Upper lobe of right lung (tissue), 1 donor: ENCODE results near the gene GPR55. TPM values are rescaled to one million over a fixed set of nuclear protein-coding genes. Genes with fewer than 3 reads are reported as not detected.

ENCODE experiments used
- ATAC-seq: fragments of 200-7000 bp; cut with Tn5 transposase; one replicate; pipeline ENCODE4 v1.9.1; 2020; ENCODE audit warnings: mild to moderate bottlenecking, moderate library complexity
- DNase-seq: peaks from one replicate; pipeline ENCODE4 v3.0.0-alpha.2; 2020
- H3K27ac ChIP-seq: fragments of 200-600 bp; one replicate; pipeline ENCODE4 v1.8.0; 2022
- H3K27me3 ChIP-seq: fragments of 200-600 bp; one replicate; pipeline ENCODE4 v1.8.0; 2022; ENCODE audit warnings: mild to moderate bottlenecking
- H3K36me3 ChIP-seq: fragments of 200-600 bp; one replicate; pipeline ENCODE4 v1.8.0; 2022
- H3K4me1 ChIP-seq: fragments of 200-600 bp; one replicate; pipeline ENCODE4 v1.8.0; 2022
- H3K4me3 ChIP-seq: fragments of 200-600 bp; one replicate; pipeline ENCODE4 v1.8.0; 2022; ENCODE audit warnings: mild to moderate bottlenecking
- H3K9me3 ChIP-seq: fragments of 200-600 bp; one replicate; pipeline ENCODE4 v1.8.0; 2022
- intact Hi-C: fragments of 100-400 bp; cut with DNase I; formaldehyde crosslinking; loops from one replicate; pipeline ENCODE4 v1.11.0; 2022
- total RNA-seq: library from RNA; stranded (reverse); fragmentation: NEBNext Ultra II Directional; extraction: Animal tissue kit (Norgen Biotek cat#: 25700); gene quantifications from one replicate; pipeline ENCODE4 v1.2.1, GENCODE V29; 2021
- TF ChIP-seq, protein P1 (sequence below): fragments of 200-600 bp; IDR thresholded peaks from one replicate; pipeline ENCODE4 v1.8.0; 2022; ENCODE audit warnings: antibody characterized with exemption
- donor health status: DM: no; HTN: yes; CAD: no; lungs with severe emphysema.

Gene GPR55
- total RNA-seq, 1 donor from 2014 or later, result 1.2 TPM

DNA sequence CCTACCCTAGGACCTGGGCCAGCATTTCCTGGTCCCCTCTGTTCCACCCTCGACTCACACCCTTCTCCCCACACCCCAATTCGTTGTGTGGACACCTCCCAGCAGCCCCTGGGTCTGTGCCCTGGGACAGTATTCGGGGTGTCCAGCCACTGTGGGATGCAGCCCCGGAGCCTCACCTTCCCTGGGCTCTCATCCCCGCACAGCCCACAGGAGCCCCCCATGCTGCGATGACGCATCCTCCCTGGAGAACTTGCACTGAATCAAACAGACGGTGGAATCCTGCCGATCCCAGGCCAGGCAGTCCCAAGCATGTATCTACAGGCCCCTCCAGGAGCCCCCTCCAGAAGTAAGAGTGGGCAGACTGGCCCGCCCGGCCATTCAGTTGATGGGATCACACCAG is 50.6 kb downstream of the GPR55 start:
- Histone ChIP-seq H3K27ac (no peak overlapping the region), H3K9me3 (no peaks in the 10 kb centered on the region), H3K36me3 (no peaks in the 10 kb centered on the region), H3K4me1 (peaks cover 6% of the 10 kb centered on the region), H3K4me3 (no peak overlapping the region), H3K27me3 (no peaks in the 10 kb centered on the region)
- intact Hi-C loops, result no loop called here
- no peak for ATAC-seq
- TF ChIP-seq, protein P1, sequence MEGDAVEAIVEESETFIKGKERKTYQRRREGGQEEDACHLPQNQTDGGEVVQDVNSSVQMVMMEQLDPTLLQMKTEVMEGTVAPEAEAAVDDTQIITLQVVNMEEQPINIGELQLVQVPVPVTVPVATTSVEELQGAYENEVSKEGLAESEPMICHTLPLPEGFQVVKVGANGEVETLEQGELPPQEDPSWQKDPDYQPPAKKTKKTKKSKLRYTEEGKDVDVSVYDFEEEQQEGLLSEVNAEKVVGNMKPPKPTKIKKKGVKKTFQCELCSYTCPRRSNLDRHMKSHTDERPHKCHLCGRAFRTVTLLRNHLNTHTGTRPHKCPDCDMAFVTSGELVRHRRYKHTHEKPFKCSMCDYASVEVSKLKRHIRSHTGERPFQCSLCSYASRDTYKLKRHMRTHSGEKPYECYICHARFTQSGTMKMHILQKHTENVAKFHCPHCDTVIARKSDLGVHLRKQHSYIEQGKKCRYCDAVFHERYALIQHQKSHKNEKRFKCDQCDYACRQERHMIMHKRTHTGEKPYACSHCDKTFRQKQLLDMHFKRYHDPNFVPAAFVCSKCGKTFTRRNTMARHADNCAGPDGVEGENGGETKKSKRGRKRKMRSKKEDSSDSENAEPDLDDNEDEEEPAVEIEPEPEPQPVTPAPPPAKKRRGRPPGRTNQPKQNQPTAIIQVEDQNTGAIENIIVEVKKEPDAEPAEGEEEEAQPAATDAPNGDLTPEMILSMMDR, result no peak
- peak; percentile 52 for DNase-seq

DNA sequence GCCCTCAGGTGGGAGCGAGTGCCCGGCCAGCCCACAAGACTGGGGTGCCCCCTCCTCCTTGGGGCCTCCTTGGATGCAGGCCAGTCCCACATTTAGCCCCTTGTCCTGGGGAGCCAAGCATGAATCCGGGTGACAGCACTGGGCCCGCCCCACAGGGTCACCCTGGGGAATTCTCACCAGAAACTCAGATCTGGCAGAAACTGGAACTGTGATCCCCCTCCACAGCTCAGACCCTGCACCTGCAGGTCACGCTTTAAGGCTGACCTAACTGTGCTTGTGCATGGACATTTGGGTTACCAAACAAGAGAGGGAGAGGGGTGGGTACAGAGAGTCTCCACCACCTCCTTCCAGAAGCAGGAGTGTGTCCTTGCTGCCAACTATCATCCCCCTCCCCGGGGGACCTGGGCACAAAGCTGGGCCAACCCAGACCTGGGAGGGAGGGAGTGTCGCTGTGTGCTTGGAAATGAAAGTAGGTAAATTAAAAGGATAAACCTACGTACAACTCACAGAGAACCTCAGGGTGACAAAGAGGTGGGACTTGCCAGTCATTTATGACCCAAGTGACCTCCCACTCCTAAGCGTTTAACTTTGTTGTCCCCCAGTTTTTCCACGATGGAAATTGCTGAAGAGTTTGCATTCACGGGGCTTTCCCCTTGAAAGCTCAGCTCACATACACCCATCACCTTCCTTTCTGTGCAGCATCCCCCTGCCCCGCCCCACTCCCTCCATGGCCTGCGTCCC is 51.2 kb downstream of the GPR55 start:
- peaks cover 6% of the 10 kb centered on the region for H3K4me1 ChIP-seq
- H3K27me3 ChIP-seq, result no peaks in the 10 kb centered on the region
- TF ChIP-seq, protein P1, result no peak
- no peak overlapping the region for H3K4me3 ChIP-seq
- intact Hi-C loops, result no loop called here
- H3K36me3 ChIP-seq, result no peaks in the 10 kb centered on the region
- ATAC-seq, result no peak
- DNase-seq, result peak; percentile 58
- H3K27ac ChIP-seq, result no peak overlapping the region
- no peaks in the 10 kb centered on the region for H3K9me3 ChIP-seq

DNA sequence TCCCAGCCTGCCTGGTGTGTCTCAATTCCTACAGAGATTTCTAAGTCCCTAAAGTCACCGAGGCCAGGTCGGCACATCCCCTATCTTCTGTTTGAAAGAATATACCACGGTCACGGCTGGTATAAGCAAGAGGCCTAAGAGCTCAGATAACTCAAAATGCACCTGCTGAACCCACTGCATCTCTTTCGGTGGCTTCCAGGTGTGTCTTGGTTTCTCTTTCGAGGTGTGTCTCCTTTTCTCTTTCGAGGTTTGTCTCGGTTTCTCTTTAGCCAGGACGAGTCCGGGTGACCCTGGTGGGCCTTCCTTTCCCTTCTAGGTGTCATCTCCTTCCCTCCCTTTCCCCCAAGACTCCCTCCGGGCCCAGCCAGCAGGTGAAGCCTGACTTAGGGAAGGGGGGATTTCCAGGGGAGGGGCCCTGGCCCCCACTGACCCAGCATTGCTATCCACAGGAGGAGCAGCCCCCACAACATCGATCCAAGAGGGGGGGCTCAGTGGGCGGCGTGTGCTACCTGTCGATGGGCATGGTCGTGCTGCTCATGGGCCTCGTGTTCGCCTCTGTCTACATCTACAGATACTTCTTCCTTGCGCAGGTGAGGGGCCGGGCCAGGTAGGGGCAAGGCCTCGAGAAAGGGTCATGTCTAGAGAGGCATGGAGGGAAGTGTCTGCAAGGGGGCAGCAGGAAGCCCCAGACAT is 51.9 kb downstream of the GPR55 start:
- Histone ChIP-seq H3K4me3 (no peak overlapping the region), H3K27me3 (no peaks in the 10 kb centered on the region), H3K27ac (no peak overlapping the region), H3K36me3 (no peaks in the 10 kb centered on the region), H3K4me1 (peaks cover 6% of the 10 kb centered on the region), H3K9me3 (no peaks in the 10 kb centered on the region)
- intact Hi-C loops, result no loop called here
- peak; percentile 46 for DNase-seq
- TF ChIP-seq, protein P1, result no peak
- no peak for ATAC-seq

DNA sequence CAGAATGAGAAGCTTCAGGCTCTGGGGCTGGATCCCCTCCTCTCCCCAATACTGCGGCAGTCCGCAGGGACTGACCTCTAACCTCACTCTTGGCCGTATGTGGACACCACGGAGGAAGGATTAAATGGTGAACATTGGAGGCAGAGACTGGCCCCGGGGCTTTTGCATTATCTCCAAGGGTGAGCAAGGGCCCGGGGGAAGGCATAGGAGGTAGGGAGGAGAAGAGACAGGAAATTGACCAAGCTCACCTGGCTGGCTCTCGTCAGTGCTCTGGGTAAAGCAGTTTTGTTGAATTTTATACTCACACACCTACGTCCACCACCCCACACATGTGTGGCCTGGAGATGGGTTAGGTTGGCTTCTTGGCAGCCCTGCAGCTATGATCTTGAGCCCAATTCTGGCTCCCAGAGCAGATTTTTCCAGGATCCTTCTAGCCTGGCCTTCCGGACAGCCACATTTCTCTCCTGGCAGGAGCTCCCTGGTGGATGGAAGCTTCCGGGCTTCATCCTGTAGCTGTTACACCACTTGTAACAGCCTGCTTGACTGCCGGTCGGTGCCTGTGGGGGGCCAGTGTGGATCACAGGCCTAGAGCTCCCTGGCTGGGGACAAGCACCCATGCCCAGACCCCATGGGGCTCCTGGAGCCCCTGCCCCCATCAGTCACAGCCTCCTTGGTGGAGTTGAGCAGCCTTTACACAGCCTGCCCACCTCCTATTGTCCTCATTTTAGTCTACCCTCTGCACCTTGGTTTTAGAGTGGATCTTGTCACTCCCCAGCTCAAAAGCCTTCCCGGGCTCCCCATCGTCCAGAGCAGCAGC is 52.7 kb downstream of the GPR55 start:
- DNase-seq (peak; percentile 51), ATAC-seq (no peak)
- H3K27ac ChIP-seq, result no peak overlapping the region
- intact Hi-C loops, result no loop called here
- peaks cover 7% of the 10 kb centered on the region for H3K4me1 ChIP-seq
- no peaks in the 10 kb centered on the region for H3K27me3 ChIP-seq
- no peaks in the 10 kb centered on the region for H3K36me3 ChIP-seq
- H3K4me3 ChIP-seq, result no peak overlapping the region
- TF ChIP-seq, protein P1, result no peak
- H3K9me3 ChIP-seq, result no peaks in the 10 kb centered on the region

DNA sequence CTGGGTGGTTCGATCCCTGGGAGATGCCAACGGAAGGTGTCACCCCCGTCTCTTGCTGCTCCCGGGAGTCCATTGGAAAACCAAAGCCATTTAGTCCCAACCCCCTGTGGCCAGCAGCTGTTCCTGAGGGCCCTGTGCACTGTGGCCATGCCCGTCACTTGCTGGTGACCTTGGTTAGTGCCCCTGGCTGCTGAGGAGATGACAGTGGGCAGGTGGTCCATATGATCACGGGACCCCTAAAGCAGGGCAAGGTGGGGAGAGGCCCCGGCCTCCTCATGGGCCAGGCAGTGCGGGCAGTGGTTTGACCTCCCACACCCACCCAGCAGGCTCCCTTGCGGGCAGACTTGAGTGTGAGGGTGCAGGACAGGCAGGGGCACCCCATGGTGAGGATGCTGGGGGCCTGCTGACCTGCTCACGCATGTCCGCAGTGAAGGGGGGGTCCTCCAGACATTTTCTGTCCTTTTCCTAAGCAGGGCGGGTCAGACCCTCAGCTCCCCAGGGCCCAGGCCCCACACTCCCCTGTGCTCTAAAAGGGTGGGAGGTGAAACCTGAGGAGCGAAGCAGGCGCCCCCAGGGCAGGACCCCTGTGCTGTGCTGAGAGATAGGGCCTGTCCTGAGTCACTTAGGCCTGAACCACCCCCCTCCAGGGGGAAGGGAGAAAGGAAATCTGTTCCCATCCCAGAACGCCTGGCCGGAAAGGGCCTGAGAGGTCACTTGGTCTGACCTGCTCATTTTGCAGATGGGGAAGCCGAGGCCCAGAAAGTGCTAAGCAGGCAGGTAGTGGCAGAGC is 53.5 kb downstream of the GPR55 start:
- H3K27ac ChIP-seq, result no peak overlapping the region
- DNase-seq (peak; percentile 46), ATAC-seq (no peak)
- TF ChIP-seq, protein P1, result no peak
- intact Hi-C loops, result no loop called here
- no peaks in the 10 kb centered on the region for H3K27me3 ChIP-seq
- H3K4me3 ChIP-seq, result no peak overlapping the region
- H3K36me3 ChIP-seq, result no peaks in the 10 kb centered on the region
- H3K4me1 ChIP-seq, result peaks cover 13% of the 10 kb centered on the region
- no peaks in the 10 kb centered on the region for H3K9me3 ChIP-seq
